NCI-H2227 treated with DMSO at 0.1 percent for 48 hours (cell line): ENCODE results near the gene DPCD.
A peak's percentile ranks its signal among the peaks of the same experiment; 100 is the strongest.

Source experiments
- DNase-seq: peaks from one replicate; lab custom pipeline; 2025; lab: John Stamatoyannopoulos, UW

Gene DPCD

GRCh38 chr10:101567165-101568006 lies 20.7 kb upstream of the DPCD start:
- no peak for DNase-seq

- no peak for DNase-seq
Measured at GRCh38 chr10:101568054-101568745, 19.9 kb upstream of the DPCD start.

DNA sequence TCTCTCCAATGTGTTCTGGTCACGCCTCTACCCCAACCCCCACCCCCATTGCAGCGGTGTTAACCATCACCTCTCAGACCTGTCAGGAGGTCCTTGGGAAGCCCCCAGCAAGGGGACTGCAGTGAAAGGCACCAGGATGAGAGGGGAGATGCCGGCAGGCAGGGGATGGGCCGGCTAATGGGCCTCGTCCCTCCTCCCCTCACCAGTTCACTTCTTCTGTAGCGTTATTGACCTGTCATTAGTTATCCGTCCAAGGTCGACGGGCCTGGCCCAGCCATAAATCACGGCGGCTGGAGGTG lies 18.8 kb upstream of the DPCD start:
- no peak for DNase-seq

DNA sequence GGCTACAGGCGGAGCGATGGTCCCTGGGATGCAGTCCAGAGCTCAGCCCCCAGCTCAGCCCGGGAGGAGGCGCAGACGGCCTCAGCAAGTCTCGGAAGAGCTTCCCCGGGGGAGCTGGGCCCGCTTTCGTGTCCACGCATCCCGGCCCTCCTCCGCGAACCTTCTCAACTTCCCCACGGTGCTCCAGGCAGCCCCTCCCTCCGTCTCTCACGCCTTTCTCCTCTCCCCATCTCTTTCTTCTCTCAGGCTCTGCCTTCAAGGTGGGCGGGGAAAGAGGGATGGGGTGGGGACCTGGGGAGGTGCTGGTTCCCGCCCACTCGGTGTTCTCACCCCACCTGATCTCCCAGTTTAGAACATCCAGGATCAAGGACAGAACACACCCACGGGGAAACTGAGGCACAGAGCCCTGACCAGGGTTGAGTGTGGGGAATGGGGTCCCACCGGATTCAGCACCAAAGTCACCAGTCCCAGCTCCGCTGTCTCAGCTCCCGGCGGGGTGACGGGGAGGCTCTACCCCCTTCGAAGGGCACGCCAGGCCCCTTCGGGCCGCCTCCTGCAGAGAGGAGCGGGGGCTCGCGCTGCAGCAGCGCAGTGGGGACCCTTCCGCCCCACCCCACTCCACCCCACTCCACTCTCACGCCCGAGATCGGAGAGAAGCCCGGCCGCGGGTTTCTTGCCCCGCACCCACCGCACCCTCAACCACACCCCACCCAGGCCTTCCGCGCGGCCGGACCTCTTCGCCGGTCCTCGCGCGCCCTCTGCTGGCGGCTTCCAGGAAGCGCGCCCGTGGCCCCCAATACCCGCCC lies 18.3 kb upstream of the DPCD start:
- DNase-seq, result peak; percentile 61

GRCh38 chr10:101570428-101571270 lies 17.5 kb upstream of the DPCD start:
- no peak for DNase-seq

- no peak for DNase-seq
Measured at GRCh38 chr10:101571271-101571925, 16.7 kb upstream of the DPCD start.

GRCh38 chr10:101572126-101572525 lies 16.0 kb upstream of the DPCD start:
- DNase-seq, result no peak

- no peak for DNase-seq
Measured at GRCh38 chr10:101572785-101573184, 15.3 kb upstream of the DPCD start.

DNA sequence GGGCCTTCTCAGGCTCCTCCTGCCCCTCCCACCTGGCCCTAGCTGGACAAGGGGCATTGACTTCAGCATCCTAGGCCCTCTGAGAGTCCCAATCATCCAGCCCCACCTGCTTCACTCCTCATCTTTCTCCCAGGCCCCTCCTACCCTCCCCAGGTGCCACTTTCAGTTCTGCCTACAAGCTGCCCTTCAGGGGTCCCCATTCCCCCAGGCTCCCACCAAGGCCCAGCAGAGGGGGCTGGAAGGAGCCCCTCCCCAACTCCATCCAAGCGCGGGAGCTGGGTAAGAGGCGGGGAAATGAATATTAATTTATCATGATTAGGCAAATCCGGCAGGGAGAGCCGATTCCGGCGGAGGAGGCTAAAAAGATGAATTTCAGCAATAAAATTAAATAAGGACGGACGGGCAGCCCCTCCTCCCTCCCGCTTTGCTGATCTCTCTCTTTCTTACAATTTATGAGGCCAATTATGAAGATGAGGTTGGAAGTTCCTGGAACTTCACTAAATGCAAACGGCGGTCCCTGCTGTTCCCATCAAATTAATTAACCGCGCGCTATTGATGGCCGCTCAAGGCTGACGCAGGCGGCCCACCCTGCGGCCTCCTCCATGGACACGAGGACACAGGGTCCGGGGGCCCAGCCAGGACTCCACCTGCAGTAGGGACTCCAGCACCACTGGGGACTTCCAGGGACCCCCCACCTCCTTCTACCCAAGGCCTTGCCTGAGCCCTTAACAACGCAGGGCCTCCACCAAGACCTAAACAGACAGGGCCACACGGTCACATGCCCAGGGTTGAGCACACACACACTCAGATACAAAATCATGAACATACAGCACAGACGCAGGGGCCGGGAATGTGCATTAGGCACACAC lies 14.0 kb upstream of the DPCD start:
- no peak for DNase-seq

DNA sequence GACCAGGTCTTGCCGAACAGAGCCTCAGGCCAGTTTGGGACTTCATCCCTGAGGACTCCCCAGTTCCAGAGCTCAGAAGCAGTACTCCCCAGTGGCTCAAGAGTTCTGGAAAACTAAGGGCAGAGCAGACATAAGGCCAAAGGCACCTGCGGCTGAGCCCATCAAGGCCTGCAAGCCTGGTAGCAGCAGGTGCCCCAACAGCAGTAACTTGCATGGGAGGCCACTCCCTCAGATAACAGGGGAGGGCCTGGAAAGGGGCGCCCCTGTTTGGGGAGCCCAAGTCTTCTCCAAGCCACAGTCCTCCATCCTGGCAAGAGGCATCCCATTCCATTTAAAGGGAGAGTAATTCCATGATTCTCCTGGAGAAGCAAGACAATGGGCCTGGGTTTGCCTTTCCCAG lies 13.0 kb upstream of the DPCD start:
- no peak for DNase-seq

DNA sequence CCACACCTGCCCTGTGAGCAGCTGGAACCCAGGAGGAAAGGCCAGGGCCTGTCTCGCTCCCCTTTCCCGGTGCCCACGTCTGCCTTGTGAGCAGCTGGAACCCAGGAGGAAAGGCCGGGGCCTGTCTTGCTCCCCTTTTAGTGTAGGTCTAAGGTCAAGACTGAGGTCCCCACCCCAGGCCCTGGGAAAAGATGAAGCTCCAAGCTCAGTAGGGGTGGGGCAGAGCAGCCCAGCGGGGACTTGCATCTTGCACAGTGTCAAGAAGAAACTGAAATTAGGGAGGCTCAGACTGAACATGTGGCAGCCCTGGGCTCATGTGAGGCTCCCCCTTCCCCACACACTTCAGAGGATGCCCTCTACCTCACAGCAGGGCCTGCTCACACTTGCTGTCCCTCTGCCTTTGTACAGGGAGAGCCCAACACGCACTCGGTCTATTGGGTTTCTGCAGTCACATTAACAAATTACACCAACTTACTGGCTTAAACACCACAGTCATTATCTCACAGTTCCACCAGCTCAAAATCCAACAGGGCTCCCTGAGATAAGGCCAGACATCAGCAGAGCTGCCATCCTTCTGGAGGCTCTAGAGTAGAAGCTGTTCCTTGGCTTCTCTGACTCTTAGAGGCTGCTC lies 12.4 kb upstream of the DPCD start:
- no peak for DNase-seq

GRCh38 chr10:101576211-101576863 lies 11.8 kb upstream of the DPCD start:
- DNase-seq, result no peak

- no peak for DNase-seq
Measured at GRCh38 chr10:101577121-101577871, 10.8 kb upstream of the DPCD start.

DNA sequence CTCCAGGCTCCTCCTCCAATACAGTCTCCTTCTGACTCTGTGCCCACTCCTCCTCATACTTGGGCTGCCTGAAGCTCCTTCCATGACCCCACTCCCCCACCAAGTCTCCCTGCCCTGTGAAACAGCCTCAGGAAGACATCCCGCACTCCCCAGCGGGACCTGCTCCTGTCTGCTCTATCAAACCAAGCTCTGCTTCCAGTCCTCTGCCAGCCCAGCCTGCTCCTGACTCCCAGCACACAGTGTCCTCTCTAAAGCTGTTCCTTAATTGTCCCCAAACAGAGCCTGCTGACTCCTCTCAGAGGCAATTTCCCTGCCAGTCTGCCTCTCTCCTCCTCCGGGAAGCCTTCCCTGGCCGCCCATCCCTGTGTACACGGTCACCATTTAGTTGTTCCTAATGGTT lies 9.9 kb upstream of the DPCD start:
- no peak for DNase-seq

DNA sequence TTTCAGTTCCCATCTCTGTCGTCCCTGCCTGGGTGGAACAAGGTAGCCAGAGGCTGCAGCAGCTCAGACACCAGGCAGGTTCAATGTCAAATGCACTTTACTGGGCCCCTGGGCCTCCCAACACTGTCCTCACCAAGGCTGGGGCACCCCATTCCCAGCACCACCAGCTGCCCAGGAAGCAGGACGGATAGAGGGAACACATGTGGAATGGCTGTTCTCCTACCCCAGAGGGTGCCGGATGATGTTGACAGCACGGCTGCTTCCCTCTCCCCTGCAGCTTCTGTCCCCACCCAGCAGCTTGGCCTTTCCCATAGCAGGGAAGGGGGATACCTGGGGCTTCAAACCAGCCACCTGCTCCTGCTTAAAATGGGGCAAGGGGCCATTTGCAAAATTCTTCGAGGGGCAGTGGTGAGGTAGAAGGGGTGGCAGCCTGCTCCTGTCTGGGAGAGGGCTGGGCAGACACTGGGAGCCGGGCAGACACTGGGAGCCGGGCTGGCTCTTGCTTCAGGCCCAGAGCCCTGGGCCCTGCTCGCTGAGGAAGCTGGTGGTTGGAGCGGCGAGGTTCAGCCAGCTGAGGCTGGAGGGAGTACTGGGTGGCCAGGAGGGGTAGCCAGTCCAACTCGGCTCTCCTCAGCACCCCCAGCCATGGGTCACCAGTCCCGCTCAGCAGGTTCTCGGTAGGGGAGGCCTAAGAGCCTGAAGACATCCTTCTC lies 9.2 kb upstream of the DPCD start:
- no peak for DNase-seq

- DNase-seq, result no peak
Measured at GRCh38 chr10:101579516-101579870, 8.6 kb upstream of the DPCD start.

DNA sequence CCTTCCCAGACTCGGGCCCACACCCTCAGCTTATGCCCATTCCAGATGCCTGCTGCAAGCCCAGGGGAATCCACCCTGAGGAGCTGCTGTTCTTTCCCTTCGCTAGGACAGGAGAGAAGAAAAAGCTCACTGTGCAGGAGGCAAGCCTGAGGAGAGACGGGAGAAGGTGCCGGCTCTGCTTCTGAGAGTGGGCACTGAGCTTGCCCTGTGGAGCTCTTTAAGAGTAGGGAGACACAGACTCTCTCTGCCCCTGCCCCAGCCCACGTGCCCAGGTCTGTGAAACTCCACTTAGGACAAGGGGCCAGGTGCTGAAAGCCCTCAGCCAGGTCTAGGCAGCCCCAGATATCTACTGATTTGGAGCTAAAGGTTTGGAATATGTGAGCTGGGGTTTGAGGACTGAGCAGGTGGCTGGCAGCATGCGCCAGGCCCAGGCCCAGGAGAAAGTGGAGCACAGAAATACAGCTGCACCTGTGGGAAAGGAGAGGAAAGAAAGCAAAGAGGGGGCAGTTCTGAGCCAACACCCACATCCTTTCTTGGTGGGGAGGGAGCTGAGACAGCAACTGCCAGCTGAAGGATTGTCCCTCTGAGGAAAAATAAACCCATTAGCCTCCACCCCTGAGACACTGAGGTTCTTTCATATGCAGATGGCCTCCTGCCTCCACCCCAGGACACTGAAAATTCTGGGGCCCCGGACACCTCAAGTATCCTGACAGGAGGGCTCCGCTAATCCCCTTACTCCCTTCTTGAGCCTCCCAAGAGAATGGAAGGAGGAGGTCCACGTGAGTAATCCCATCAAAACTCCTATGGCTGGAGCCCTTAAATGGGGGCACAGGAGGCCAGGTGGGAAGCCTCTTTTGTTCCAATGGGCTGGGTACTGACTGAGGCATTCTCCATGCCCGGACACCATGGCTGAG lies 7.4 kb upstream of the DPCD start:
- no peak for DNase-seq
